NCI-H460 (cell line): ENCODE measurements around the gene TRPV5. TPM values are rescaled to one million over a fixed set of nuclear protein-coding genes. Genes with fewer than 3 reads are reported as not detected.

Experiments used
- DNase-seq: peaks from one replicate; pipeline ENCODE4 v3.0.0-alpha.2; 2016; ENCODE audit warnings: low read depth; ENCODE audit errors: extremely low read depth
- total RNA-seq: library from RNA; depleted of rRNA; stranded (reverse); fragments of >200 nt; shearing (Covaris generic); gene quantifications from 2 replicates; pipeline ENCODE4 v1.2.3, GENCODE V29; 2014

Gene TRPV5
- total RNA-seq, 1 experiment from 2014 or later, result not detected

DNA sequence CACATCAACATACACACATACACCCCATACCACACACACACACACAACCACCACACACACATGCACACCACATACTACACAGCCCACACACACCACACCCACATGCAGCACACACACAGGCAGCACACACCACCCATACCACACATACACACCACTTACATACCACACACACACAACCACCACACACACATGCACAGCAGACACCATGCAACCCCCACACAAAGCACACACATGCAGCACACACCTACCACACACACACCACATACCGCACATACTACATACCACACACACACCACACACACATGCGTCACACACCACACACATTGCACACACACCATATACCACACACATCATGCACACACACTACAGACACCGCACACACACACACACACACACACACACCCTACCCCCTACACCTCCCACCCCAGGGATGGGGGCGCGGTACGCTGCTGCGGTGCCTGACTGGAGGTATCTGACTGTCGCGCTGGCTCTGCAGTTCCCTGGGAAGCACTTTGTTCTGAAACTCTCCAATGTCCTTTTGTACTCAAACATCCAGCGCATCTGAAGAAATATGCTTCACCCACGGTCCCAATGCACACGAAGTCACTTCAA, 42.6 kb downstream of the TRPV5 start:
- no peak for DNase-seq

DNA sequence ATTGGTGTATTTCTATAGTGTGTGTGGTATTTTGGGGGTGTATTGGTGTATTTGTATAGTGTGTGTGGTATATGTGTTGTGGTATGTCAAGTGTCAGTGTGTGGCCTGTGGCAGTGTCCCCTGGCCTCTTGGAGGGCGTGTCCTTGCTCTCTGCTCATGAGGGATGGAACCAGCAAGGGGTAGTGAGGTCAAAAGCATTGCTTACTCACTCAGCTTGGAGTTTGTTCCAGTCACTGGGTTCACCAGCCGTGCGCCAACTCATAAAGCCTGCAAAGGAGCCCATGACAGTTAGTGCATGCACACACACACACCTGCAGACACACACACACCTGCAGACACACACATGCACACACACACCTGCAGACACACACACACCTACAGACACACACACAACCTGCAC, 43.7 kb downstream of the TRPV5 start:
- no peak for DNase-seq

GRCh38 chr7:142887282-142888015, 46.1 kb downstream of the TRPV5 start:
- DNase-seq, result no peak

- DNase-seq, result no peak
These were observed 46.7 kb downstream of the TRPV5 start for GRCh38 chr7:142886866-142887265.

- DNase-seq, result no peak
These were observed 48.0 kb downstream of the TRPV5 start, which contains the start of gene TRPV6 for GRCh38 chr7:142885311-142886230. TRPV6 (minus strand) TSS chr7:142885745.

DNA sequence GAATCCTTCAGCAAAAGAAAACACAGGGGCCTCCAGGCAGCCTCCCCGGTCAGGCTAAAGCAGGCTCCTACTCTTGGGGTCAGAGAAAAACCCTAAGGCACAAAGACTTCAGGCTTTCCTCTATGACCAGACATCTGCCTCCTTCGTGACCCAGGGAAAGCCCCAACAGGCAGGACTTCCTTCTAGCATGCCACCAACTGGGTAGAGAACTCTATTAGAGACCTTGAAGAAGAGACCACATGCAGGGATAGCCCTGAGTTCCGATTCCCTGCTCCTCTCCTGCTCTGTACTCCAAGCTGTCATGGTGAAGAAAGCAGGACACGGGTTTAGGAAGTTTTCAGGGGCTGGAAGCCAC, 49.3 kb downstream of the TRPV5 start:
- no peak for DNase-seq

DNA sequence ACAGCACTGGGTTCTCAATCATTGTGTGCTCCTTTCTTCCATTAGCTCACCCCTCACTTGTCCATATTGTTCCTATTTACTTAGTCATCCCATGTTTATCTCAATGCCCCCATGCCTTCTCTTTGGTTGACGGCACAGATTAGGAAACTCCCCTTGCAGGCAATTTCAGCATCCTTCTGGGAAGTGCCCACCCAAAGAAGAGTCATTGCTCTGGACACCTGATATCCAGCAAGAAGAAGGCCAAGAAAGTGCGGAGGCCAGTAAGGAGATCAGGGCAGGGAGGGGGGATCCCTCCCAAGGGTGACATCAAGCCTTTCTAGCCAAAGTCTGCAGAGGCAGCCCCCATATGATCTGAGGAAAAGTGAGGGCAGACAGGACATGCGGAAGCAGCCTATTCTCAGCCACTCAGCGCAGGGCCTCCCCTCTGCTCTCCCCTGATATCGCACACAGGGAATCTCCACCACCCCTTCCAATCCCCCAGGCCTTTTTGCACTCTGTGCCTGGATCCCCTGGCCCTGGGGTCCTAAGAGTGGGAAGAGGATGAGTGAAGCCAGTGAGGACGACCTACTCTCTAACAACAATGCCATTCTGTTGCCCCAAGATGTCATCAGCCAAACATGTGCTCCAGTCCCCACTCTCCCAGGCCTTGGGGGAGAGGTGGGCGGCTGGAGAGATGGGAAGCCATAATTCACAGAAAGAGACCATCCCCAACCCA, 49.8 kb downstream of the TRPV5 start:
- no peak for DNase-seq

DNA sequence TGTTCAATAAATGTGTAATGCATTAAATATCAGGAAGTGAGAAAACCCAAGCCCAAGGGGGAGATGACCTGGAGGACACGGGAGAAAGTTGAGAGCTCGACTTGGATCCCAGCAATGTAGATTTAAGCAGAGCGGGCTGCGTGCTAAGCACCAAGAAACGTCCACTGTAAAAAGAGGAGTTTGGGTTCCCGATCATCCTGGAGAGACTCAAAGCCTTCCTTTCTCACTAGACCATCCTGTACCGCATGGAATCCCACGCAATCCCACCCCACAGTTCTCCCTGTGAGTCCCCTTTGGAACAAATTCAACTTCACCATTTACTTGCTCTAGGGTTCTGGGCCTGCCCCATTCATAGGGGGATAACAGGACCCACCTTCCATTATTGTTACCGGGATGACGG, 50.4 kb downstream of the TRPV5 start:
- DNase-seq, result no peak

- no peak for DNase-seq
These were observed 51.2 kb downstream of the TRPV5 start for GRCh38 chr7:142882338-142882678.

DNA sequence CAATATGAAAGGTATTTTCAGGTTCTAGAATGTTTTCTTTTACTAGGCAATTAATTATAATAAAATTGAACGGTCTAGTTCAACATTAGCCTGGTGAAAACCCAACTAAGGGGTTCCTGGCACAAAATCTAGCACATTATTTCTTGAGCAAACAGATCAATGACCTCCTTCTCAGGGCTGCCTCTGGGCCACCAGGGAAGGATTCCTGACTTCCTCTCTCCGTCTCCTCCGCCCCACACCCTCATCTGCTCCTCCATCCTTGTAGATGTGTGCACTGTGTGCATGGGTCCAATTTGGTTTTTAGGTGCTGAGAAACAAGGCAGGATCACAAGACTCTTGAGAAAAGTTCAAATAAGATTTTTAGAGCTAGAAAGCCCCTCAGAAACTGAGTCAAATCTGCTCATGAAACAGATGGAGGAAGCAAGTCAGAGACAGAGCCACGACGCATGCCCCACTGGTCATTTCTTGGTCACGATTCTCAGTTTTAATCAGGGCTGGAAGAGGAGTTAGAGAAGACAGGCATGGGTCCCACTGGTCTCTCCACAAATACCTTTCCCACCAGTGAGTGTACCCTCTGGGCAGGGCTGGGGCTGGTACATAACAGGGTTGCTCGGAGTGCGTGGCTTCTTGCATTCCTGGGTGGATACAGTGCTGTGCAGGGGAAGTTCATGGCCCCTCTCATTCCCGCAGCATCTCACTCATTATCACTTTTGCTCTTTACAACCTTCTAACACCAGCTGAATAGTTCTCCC, 51.8 kb downstream of the TRPV5 start:
- DNase-seq, result no peak

DNA sequence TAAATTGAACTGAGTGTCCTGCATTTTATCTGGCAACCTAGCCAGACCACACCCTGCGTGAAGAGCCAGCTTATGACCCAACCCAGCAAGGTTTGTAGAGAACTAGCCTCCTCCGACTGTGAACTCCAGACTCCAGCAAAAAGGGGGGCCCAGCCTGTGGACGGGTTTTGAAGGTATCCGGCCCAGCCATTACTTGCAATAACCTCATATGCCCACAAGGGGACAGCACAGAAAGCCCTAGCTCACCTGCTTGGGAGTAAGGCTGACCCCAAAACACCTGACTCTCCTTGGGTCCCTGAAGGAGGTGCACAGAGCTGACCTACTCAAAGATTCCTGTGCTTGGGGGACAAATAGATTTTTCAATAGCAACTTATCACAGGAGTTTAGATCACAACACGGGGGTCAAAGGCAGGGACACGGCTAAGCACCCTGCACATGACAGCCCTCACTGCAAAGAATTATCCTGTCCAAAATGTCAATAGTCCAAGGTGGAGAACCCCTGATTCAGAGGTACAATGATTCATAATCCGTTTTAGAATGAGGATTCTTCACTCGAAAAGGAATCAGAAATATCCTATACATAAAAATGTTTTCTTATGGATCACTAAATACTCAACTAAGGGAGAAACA, 52.6 kb downstream of the TRPV5 start:
- DNase-seq, result peak; percentile 12

DNA sequence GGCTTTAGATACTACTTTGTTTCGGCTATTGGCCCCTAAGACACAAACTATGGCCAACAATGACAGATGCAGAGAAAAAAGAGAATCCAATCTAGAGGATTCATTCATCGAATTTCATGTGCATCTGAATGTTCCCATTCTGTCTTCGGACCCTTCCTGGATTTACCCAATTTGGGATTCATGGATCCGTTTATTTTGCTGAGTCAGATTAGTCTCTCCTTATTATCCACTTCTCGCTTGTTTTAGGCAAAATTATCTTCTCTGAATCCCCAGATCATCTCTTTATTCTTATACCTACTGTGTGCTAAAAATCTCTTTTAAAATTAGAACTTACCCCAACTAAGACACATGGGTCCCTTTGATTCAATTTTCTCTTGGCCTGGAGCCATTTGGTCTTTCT, 54.5 kb downstream of the TRPV5 start:
- no peak for DNase-seq

- no peak for DNase-seq
These were observed 55.2 kb downstream of the TRPV5 start for GRCh38 chr7:142878315-142878714.

GRCh38 chr7:142876991-142877910, 56.3 kb downstream of the TRPV5 start:
- no peak for DNase-seq

DNA sequence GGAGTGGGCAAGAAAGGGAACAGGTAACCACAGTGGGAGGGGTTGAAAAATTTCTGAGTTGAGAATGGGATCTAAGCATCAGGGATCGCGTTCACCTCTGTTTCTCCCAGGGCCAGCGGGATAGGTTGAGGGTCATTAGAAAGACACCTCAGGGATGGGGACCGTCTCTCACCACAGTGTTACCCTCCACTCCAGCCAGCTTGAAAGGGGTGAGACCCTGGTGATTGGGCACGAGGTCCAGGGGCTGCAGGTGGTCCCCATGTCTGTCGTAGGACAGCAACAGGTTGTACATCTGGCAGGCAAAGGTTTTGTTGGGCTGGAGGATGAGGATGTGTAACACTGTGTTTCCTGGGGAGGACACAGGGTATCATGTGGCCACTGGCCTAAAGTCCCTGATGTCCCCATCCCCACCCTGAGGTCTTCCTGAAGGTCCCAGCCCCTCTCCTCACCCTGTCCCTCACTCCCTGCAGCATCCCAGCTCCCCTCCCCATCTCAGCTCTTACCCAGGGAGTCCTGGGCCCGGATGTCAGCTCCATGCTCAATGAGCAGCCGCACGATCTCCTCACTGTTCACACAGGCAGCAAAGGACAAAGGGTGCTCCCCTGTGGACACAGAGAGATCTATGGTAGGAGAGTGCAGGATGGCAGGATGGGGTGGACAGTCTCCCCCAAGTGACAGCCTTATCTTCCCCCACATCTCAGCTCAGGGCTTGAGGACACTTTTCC, 57.1 kb downstream of the TRPV5 start:
- DNase-seq, result no peak

- no peak for DNase-seq
These were observed 58.1 kb downstream of the TRPV5 start for GRCh38 chr7:142875456-142875855.

DNA sequence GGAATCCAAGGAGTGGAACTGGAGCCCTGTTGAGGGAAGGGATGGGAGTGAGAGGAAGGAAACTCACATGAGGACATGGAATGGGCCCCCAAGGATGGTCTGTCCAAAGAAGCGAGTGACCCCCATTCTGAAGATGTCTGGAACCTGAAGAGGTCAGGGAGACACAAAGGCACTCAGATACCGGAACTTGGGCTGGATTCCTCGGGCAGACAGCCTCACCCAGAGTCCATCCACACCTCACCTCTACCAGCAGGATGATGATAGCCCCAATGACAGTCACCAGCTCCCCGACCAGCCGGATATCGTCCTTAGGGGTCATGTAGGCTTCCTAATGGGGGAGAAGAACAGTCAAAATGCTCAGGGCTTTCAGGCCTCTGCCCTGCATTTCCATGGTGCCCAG, 58.7 kb downstream of the TRPV5 start:
- DNase-seq, result no peak

GRCh38 chr7:142874409-142874808, 59.1 kb downstream of the TRPV5 start:
- no peak for DNase-seq
